ENCODE measurements around the gene IQSEC1.

GRCh38 chr3:12924437-12924836 lies 148.8 kb downstream of the IQSEC1 start:
- TF ChIP-seq EZH2 (IDR thresholded peaks at IDR 0.05; ENCODE audit: low read depth, unreplicated experiment) (no peak), POLR2AphosphoS5 (IDR thresholded peaks at IDR 0.05; ENCODE audit: low read depth) (no peak), STAT1 (IDR thresholded peaks at IDR 0.05; ENCODE audit: unreplicated experiment) (no peak)
